GM18502 (cell line): Measurements from ENCODE around the gene CACNA1S.

Source experiments
- ATAC-seq: cut with Tn5 transposase; IDR thresholded peaks from one replicate; pipeline ENCODE4 v1.9.1; 2021; ENCODE audit warnings: mild to moderate bottlenecking; ENCODE audit not compliant: unreplicated experiment, poor library complexity

Gene CACNA1S

GRCh38 chr1:201039876-201040275 is 72.3 kb downstream of the CACNA1S start:
- no peak for ATAC-seq

- ATAC-seq, result no peak
Observed at GRCh38 chr1:201039418-201039817, 72.8 kb downstream of the CACNA1S start.

- ATAC-seq, result no peak
Observed at GRCh38 chr1:201038186-201038876, 73.9 kb downstream of the CACNA1S start.

GRCh38 chr1:201036188-201036842 is 75.9 kb downstream of the CACNA1S start:
- ATAC-seq, result no peak

- no peak for ATAC-seq
Observed at GRCh38 chr1:201034671-201035070, 77.6 kb downstream of the CACNA1S start.

- ATAC-seq, result no peak
Observed at GRCh38 chr1:201032408-201032807, 79.8 kb downstream of the CACNA1S start.

GRCh38 chr1:201028461-201028889 is 83.8 kb downstream of the CACNA1S start:
- no peak for ATAC-seq

- ATAC-seq, result no peak
Observed at GRCh38 chr1:201026836-201027235, 85.4 kb downstream of the CACNA1S start.

GRCh38 chr1:201026234-201026633 is 86.0 kb downstream of the CACNA1S start:
- ATAC-seq, result no peak

GRCh38 chr1:201025571-201026002 is 86.6 kb downstream of the CACNA1S start:
- no peak for ATAC-seq

GRCh38 chr1:201024625-201024998 is 87.6 kb downstream of the CACNA1S start:
- no peak for ATAC-seq

- no peak for ATAC-seq
Observed at GRCh38 chr1:201023920-201024624, 88.2 kb downstream of the CACNA1S start.

- ATAC-seq, result peak; percentile 66
Observed at GRCh38 chr1:201023517-201023902, 88.7 kb downstream of the CACNA1S start, which contains the start of gene KIF21B. TSS of gene KIF21B (minus strand) at chr1:201023714. CDS start at chr1:201023383, 331 bp downstream.

GRCh38 chr1:201022820-201023516 is 89.3 kb downstream of the CACNA1S start:
- no peak for ATAC-seq

- no peak for ATAC-seq
Observed at GRCh38 chr1:201022493-201022819, 89.8 kb downstream of the CACNA1S start.

GRCh38 chr1:201021630-201022492 is 90.4 kb downstream of the CACNA1S start:
- no peak for ATAC-seq

GRCh38 chr1:201020721-201021629 is 91.3 kb downstream of the CACNA1S start:
- ATAC-seq, result no peak

GRCh38 chr1:201020040-201020591 is 92.1 kb downstream of the CACNA1S start:
- ATAC-seq, result no peak
